ENCODE measurements around the gene IGFBP7.

DNA sequence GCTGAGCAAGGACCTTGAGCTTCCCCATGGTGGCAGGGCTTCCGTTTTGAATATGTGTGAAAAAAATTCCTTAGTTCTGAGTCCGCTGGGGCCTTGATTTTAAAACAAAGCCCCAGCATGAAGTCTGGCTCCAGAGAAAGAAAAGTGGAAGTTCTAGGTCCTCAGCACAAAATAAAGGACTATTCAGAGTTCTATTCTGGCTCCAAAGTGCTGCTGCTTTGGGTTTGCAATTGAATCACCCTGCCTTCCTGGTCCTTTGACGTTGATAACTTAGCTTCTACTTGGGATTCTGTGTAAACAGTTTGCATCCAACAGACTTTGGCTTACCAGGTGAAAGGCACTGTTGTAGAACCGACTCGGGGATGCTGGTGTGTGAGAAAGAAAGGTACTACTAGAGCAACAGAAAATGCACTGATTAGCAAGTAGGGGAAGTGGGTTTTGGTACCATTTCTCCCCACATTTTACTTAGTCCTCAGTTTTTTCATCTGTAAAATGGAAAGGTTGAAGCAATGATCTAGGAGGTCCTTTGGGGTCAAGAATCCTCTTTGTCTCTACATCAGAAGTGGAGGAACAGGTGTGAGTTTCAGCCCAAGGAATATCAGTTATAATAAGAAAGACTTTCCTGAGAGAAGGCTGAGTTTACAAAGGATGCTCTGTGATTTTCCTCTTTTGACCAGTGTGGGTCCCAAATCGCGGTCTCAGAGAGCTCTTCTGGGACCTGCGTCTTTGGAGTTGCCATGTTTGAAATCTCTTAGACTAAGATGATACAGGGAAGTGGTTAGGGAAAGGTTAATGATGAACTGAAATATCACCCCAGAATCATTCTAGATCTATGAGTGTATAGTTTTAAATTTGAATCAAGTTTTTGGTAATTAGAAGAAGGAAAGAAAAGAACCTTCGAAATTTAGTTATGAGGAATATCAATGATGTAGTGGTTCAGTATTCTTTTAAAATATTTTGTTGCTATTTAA, 28.2 kb downstream of the IGFBP7 start:
- TF ChIP-seq CTCF (conservative IDR thresholded peaks at IDR 0.05; ENCODE audit: low read length) (no peak), EZH2phosphoT487 (IDR thresholded peaks at IDR 0.05; ENCODE audit: borderline replicate concordance, low read depth, low read length) (no peak)
